H1 (cell line): ENCODE measurements around the gene CALD1. TPM values are rescaled to one million over a fixed set of nuclear protein-coding genes. Genes with fewer than 3 reads are reported as not detected.

Experiments used
- CTCF ChIA-PET: fragments of 300-600 bp; sonication (Branson Sonifier 250); formaldehyde crosslinking; loops from one replicate; lab custom pipeline; 2021; ENCODE audit not compliant: partially characterized antibody; lab: Charles Lee
- POLR2A ChIA-PET: fragments of 300-600 bp; sonication (Branson Sonifier 250); formaldehyde crosslinking; loops from one replicate; lab custom pipeline; 2021; ENCODE audit warnings: inconsistent platforms; ENCODE audit not compliant: partially characterized antibody; lab: Charles Lee
- DNase-seq, 2 experiments: peaks; one replicate each; pipeline versions ENCODE4 v3.0.0 to v3.0.0-alpha.2; 2010 to 2022; ENCODE audit warnings: low spot score in 2 of 2, low read depth in 1 of 2, mixed read lengths in 1 of 2
- FAIRE-seq: peaks from 2 replicates; lab custom pipeline; 2011; peaks lifted over from hg19 to GRCh38; lab: Jason Lieb, UNC
- H2AFZ ChIP-seq: 2 replicates; pipeline ENCODE4 v1.8.1; 2012; ENCODE audit warnings: low read length, inconsistent platforms
- H2AK5ac ChIP-seq: 2 replicates; pipeline ENCODE4 v1.6.1; 2013; ENCODE audit warnings: low read depth, low read length
- H2BK120ac ChIP-seq: replicated peaks from 2 replicates; pipeline ENCODE3; 2013; ENCODE audit warnings: low read depth, low read length, inconsistent platforms
- H2BK12ac ChIP-seq: 2 replicates; pipeline ENCODE4 v1.6.1; 2013; ENCODE audit warnings: low read depth, low read length
- H2BK15ac ChIP-seq: 2 replicates; pipeline ENCODE4 v1.6.1; 2013; ENCODE audit warnings: low read length
- H2BK20ac ChIP-seq: 2 replicates; pipeline ENCODE4 v1.6.1; 2013; ENCODE audit warnings: low read length
- H2BK5ac ChIP-seq: 2 replicates; pipeline ENCODE4 v1.6.1; 2013; ENCODE audit warnings: low read depth, low read length
- H3K14ac ChIP-seq: 2 replicates; pipeline ENCODE4 v1.6.1; 2013; ENCODE audit warnings: inconsistent platforms; ENCODE audit not compliant: insufficient read length
- H3K18ac ChIP-seq: 2 replicates; pipeline ENCODE4 v1.6.1; 2013; ENCODE audit warnings: low read length; ENCODE audit errors: extremely low read depth
- H3K23ac ChIP-seq: 2 replicates; pipeline ENCODE4 v1.6.1; 2013; ENCODE audit warnings: inconsistent platforms; ENCODE audit not compliant: insufficient read length
- H3K23me2 ChIP-seq: 2 replicates; pipeline ENCODE4 v1.6.1; 2013; ENCODE audit warnings: low read depth, low read length
- H3K27ac ChIP-seq: 2 replicates; pipeline ENCODE4 v1.6.1; 2011; ENCODE audit warnings: low read depth, low read length, inconsistent platforms
- H3K27me3 ChIP-seq, 4 experiments: replicated peaks in 1 of 4; 1 replicate in 1 of 4; 2 replicates in 3 of 4; pipeline versions ENCODE4 v1.6.1 to v1.8.1; 2011 to 2013; ENCODE audit warnings: low read length in 3 of 4, mild to moderate bottlenecking in 3 of 4, inconsistent platforms in 2 of 4, mixed read lengths in 2 of 4, moderate library complexity in 1 of 4; ENCODE audit not compliant: control insufficient read depth in 3 of 4, insufficient read depth in 3 of 4; ENCODE audit errors: extremely low read depth in 1 of 4
- H3K36me3 ChIP-seq, 4 experiments: 2 replicates each; pipeline versions ENCODE4 v1.6.1 to v1.8.1; 2011 to 2013; ENCODE audit warnings: mild to moderate bottlenecking in 4 of 4, low read length in 3 of 4, moderate library complexity in 2 of 4, control low read depth in 1 of 4, inconsistent platforms in 1 of 4; ENCODE audit not compliant: insufficient read depth in 4 of 4, control insufficient read depth in 2 of 4
- H3K4ac ChIP-seq: replicated peaks from 2 replicates; pipeline ENCODE3; 2013; ENCODE audit warnings: low read length, low read depth, mixed read lengths, inconsistent platforms; ENCODE audit not compliant: insufficient read length
- H3K4me1 ChIP-seq, 4 experiments: replicated peaks in 1 of 4; 1 replicate in 1 of 4; 2 replicates in 3 of 4; pipeline versions ENCODE4 v1.6.1 to v1.8.1; 2011 to 2013; ENCODE audit warnings: low read length in 3 of 4, inconsistent platforms in 2 of 4, mixed read lengths in 1 of 4; ENCODE audit not compliant: insufficient read depth in 4 of 4, control insufficient read depth in 3 of 4
- H3K4me2 ChIP-seq, 2 experiments: 2 replicates each; pipeline versions ENCODE4 v1.6.1 to v1.8.1; 2011 to 2013; ENCODE audit warnings: low read depth in 2 of 2, low read length in 2 of 2, control low read depth in 1 of 2, inconsistent platforms in 1 of 2, mild to moderate bottlenecking in 1 of 2; ENCODE audit not compliant: insufficient read depth in 1 of 2
- H3K4me3 ChIP-seq, 4 experiments: fragments of 200-600, 300-600 bp in 1 of 4; sonication (generic), shearing (Covaris generic), sonication (Bioruptor Twin) in 1 of 4; 2 replicates each; pipeline versions ENCODE4 v1.5.1 to v1.8.1; 2011 to 2016; ENCODE audit warnings: low read length in 4 of 4, low read depth in 3 of 4, control low read depth in 2 of 4, inconsistent platforms in 2 of 4, mild to moderate bottlenecking in 2 of 4, mixed read lengths in 1 of 4, moderate library complexity in 1 of 4; ENCODE audit not compliant: insufficient read depth in 2 of 4; ENCODE audit errors: extremely low read depth in 1 of 4
- H3K56ac ChIP-seq: replicated peaks from 2 replicates; pipeline ENCODE3; 2013; ENCODE audit warnings: low read depth, mild to moderate bottlenecking, mixed read lengths, low read length, inconsistent platforms; ENCODE audit not compliant: insufficient read length
- H3K79me1 ChIP-seq: 2 replicates; pipeline ENCODE4 v1.6.1; 2013; ENCODE audit warnings: low read depth, low read length, control low read depth
- H3K79me2 ChIP-seq, 2 experiments: 2 replicates each; pipeline versions ENCODE4 v1.6.1 to v1.8.1; 2012 to 2013; ENCODE audit warnings: low read length in 2 of 2, mild to moderate bottlenecking in 2 of 2, inconsistent platforms in 1 of 2; ENCODE audit not compliant: insufficient read depth in 2 of 2, control insufficient read depth in 1 of 2
- H3K9ac ChIP-seq, 4 experiments: replicated peaks in 1 of 4; 1 replicate in 1 of 4; 2 replicates in 3 of 4; pipeline versions ENCODE4 v1.6.1 to v1.8.1; 2011 to 2013; ENCODE audit warnings: low read depth in 3 of 4, low read length in 3 of 4, control low read depth in 2 of 4, mild to moderate bottlenecking in 2 of 4, moderate library complexity in 2 of 4, inconsistent platforms in 1 of 4; ENCODE audit errors: extremely low read depth in 1 of 4
- H3K9me3 ChIP-seq, 2 experiments: 2 replicates each; pipeline versions ENCODE4 v1.6.1 to v1.8.1; 2012 to 2013; ENCODE audit warnings: mild to moderate bottlenecking in 2 of 2, moderate library complexity in 2 of 2, control low read depth in 1 of 2, inconsistent platforms in 1 of 2, low read depth in 1 of 2, low read length in 1 of 2, mixed read lengths in 1 of 2; ENCODE audit not compliant: insufficient read depth in 2 of 2
- H4K20me1 ChIP-seq, 2 experiments: replicated peaks in 1 of 2; 2 replicates each; pipeline versions ENCODE3 to v1.8.1; 2011 to 2013; ENCODE audit warnings: inconsistent platforms in 2 of 2, low read length in 2 of 2, mild to moderate bottlenecking in 1 of 2; ENCODE audit not compliant: insufficient read depth in 2 of 2, control insufficient read depth in 1 of 2
- H4K5ac ChIP-seq: 2 replicates; pipeline ENCODE4 v1.6.1; 2013; ENCODE audit warnings: low read length, low read depth, mixed read lengths, inconsistent platforms; ENCODE audit not compliant: insufficient read length
- H4K8ac ChIP-seq: 2 replicates; pipeline ENCODE4 v1.8.0; 2013; ENCODE audit warnings: mild to moderate bottlenecking, moderate library complexity, low read length, inconsistent platforms; ENCODE audit not compliant: insufficient read depth; ENCODE audit errors: extremely low read depth
- H4K91ac ChIP-seq: replicated peaks from 2 replicates; pipeline ENCODE3; 2013; ENCODE audit warnings: low read length, mixed read lengths, inconsistent platforms; ENCODE audit not compliant: insufficient read length
- CTBP2 ChIP-seq: IDR thresholded peaks from 2 replicates; pipeline ENCODE4 v1.7.0; 2011; ENCODE audit warnings: borderline replicate concordance, mild to moderate bottlenecking, moderate library complexity, mixed read lengths, low read length; ENCODE audit not compliant: insufficient read depth, insufficient read length
- EP300 ChIP-seq, 2 experiments: IDR thresholded peaks; 1 replicate in 1 of 2; 2 replicates in 1 of 2; pipeline ENCODE4 v1.6.1; 2011 to 2012; ENCODE audit warnings: low read depth in 2 of 2, low read length in 2 of 2, mild to moderate bottlenecking in 2 of 2, borderline replicate concordance in 1 of 2, inconsistent platforms in 1 of 2, moderate library complexity in 1 of 2
- KDM5A ChIP-seq: fragments of 200-600 bp; IDR thresholded peaks from 2 replicates; pipeline ENCODE4 v1.7.1; 2012; ENCODE audit warnings: mild to moderate bottlenecking, low read length, inconsistent platforms, mixed read lengths
- WGBS, 2 experiments: shearing (Covaris generic) in 1 of 2; methylation state at CpG; one replicate each; pipeline versions ENCODE4 v1.1.6 to v1.1.7; 2013 to 2015; ENCODE audit warnings: low lambda C conversion rate in 2 of 2, mixed read lengths in 2 of 2, inconsistent platforms in 1 of 2, low coverage in 1 of 2, missing lambda C conversion rate in 1 of 2; ENCODE audit not compliant: insufficient replicate concordance in 2 of 2, insufficient coverage in 1 of 2, insufficient read length in 1 of 2; ENCODE audit errors: extremely low coverage in 1 of 2, missing lambda C conversion rate in 1 of 2; 5-methylcytosine and 5-hydroxymethylcytosine counted together
- polyA plus RNA-seq, 7 experiments: library from polyadenylated mRNA; depleted of rRNA in 3 of 7; stranded (reverse) in 5 of 7; unstranded in 2 of 7; fragments of >200 nt in 5 of 7; fragments of 200-250 nt in 2 of 7; gene quantifications; 1 replicate in 5 of 7; 2 replicates in 1 of 7; 4 replicates in 1 of 7; pipeline versions ENCODE4 v1.2.1 to v1.2.3, GENCODE V29; 2011 to 2013; ENCODE audit warnings: missing spikeins in 2 of 7, mixed read lengths in 2 of 7
- total RNA-seq: library from RNA; stranded (reverse); fragmentation: NEBNext Ultra II Directional; extraction: Animal tissue kit (Norgen Biotek cat#: 25700); gene quantifications from 2 replicates; pipeline ENCODE4 v1.2.1, GENCODE V29; 2021

Gene CALD1
- total and polyA plus RNA-seq, 2 of the 8 experiments (the other 6 are each of a cell fraction or from before 2014, with no cell fraction given): 34.3 to 177 TPM

DNA sequence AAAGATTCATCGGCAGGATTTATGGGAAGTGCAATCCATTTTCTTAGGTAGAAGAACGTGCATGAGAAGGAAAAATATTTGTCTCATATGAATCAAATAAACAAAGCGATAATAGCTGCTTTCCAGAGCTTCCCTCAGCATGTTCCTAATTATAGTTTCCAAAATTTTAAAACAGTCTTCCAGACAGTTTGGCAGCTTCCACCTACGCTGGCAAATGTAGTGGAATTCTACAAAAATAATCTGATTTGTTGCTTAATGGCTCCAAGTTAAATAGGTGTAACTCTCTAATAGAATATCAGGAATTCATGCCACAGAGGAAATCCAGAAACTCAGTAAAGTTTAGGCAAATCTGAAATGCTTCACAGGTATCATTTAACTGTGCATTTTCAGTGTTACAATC is 183.6 kb downstream of the CALD1 start:
- H3K23ac ChIP-seq: no peak overlapping the region
- H3K36me3 ChIP-seq: peaks cover 0 to 48% (median 25%) of the 10 kb centered on the region in 4 experiments; a peak in 7 of 8 replicates
- POLR2A ChIA-PET: interaction anchor here (1.2 kb wide), 1 partner anchor 24 kb away, joined by 3 read pairs; the partner anchor contains the start of gene AGBL3
- H4K91ac ChIP-seq: no peak overlapping the region
- no peak overlapping the region for H4K5ac ChIP-seq
- H3K9me3 ChIP-seq: no peaks in the 10 kb centered on the region
- no peak overlapping the region for H3K18ac ChIP-seq
- CTCF ChIA-PET: interaction anchor here (0.6 to 1.1 kb wide), 4 partner anchors 10 to 753 kb away, joined by 3 to 7 read pairs (median 4); no protein-coding TSS in a partner anchor
- H3K4me3 ChIP-seq: no peak overlapping the region
- H2BK5ac ChIP-seq: no peak overlapping the region
- H3K4me2 ChIP-seq: no peak overlapping the region
- WGBS, 2 experiments: 93% methylated on average over 4 of the region's 4 CpGs; no CpG with 5 or more reads in 1 of the 2 experiments
- H4K20me1 ChIP-seq: no peaks in the 10 kb centered on the region
- FAIRE-seq (no peak), DNase-seq (no peak)
- no peak overlapping the region for H2BK12ac ChIP-seq
- no peaks in the 10 kb centered on the region for H3K79me2 ChIP-seq
- no peak overlapping the region for H4K8ac ChIP-seq
- no peak overlapping the region for H2AK5ac ChIP-seq
- H3K79me1 ChIP-seq: no peaks in the 10 kb centered on the region
- H2BK120ac ChIP-seq: no peak overlapping the region
- no peak overlapping the region for H3K4ac ChIP-seq
- no peak overlapping the region for H2AFZ ChIP-seq
- H2BK15ac ChIP-seq: no peak overlapping the region
- H3K14ac ChIP-seq: no peak overlapping the region
- no peak overlapping the region for H3K56ac ChIP-seq
- H2BK20ac ChIP-seq: no peak overlapping the region
- H3K23me2 ChIP-seq: no peaks in the 10 kb centered on the region
- no peaks in the 10 kb centered on the region for H3K4me1 ChIP-seq
- no peak overlapping the region for H3K9ac ChIP-seq
- no peak overlapping the region for H3K27ac ChIP-seq
- no peaks in the 10 kb centered on the region for H3K27me3 ChIP-seq
- TF ChIP-seq CTBP2: no peak
- no peak for TF ChIP-seq KDM5A
- TF ChIP-seq EP300 (IDR thresholded peaks at IDR 0.05; ENCODE audit: borderline replicate concordance in 1 of 2, low read depth in 2 of 2, low read length in 2 of 2): no peak
